ENCODE results near the gene TPM1. TPM values are rescaled to one million over a fixed set of nuclear protein-coding genes. Genes with fewer than 3 reads are reported as not detected.

Gene TPM1
- total RNA-seq, 1 donor from 2014 or later: 106 TPM

DNA sequence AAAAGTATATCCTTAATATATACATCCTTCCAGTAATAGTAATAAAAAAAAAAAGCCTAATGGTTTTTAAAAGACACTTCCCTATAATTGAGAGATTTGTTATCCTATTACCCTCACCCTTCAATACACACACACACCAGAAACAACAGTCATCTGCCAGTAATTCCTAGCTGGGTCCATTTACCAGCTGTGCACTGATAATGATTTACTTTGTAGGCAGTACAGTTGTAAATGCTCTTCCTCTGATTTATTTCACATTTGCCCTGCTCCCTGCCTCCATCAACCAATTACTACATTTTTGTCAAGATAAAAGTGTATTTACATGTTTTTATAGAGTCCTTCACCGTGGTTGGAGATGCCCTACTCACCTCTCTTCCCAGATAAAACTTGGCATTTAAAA, 12.4 kb downstream of the TPM1 start:
- H3K9me3 Mint-ChIP-seq (ENCODE audit: unreplicated experiment): no peaks in the 10 kb centered on the region
- H3K4me3 Mint-ChIP-seq (ENCODE audit: unreplicated experiment): no peak overlapping the region
- peaks cover 15% of the 10 kb centered on the region for H3K4me1 Mint-ChIP-seq (ENCODE audit: unreplicated experiment)
- H3K27me3 Mint-ChIP-seq (ENCODE audit: unreplicated experiment): no peaks in the 10 kb centered on the region
- TF ChIP-seq, protein P1, sequence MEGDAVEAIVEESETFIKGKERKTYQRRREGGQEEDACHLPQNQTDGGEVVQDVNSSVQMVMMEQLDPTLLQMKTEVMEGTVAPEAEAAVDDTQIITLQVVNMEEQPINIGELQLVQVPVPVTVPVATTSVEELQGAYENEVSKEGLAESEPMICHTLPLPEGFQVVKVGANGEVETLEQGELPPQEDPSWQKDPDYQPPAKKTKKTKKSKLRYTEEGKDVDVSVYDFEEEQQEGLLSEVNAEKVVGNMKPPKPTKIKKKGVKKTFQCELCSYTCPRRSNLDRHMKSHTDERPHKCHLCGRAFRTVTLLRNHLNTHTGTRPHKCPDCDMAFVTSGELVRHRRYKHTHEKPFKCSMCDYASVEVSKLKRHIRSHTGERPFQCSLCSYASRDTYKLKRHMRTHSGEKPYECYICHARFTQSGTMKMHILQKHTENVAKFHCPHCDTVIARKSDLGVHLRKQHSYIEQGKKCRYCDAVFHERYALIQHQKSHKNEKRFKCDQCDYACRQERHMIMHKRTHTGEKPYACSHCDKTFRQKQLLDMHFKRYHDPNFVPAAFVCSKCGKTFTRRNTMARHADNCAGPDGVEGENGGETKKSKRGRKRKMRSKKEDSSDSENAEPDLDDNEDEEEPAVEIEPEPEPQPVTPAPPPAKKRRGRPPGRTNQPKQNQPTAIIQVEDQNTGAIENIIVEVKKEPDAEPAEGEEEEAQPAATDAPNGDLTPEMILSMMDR (IDR thresholded peaks at IDR 0.05; ENCODE audit: unreplicated experiment): no peak
- DNase-seq (ENCODE audit: low spot score): no peak
- H3K27ac Mint-ChIP-seq (ENCODE audit: unreplicated experiment): no peak overlapping the region
- H3K36me3 Mint-ChIP-seq (ENCODE audit: low read depth, unreplicated experiment): peaks cover 8% of the 10 kb centered on the region

DNA sequence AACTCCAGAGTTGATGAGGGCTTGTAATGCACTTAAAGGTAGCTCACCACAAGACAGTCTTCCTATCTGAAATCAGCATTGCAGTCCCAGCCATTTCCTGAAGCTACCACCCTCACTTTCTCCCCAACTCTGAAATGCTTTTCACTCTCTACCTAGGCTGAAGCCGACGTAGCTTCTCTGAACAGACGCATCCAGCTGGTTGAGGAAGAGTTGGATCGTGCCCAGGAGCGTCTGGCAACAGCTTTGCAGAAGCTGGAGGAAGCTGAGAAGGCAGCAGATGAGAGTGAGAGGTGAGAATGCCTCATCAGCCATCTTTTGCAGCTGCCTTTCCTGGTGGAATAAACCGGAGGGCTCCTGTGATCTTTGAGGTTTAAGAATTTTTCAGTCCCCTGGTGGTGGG, 14.3 kb downstream of the TPM1 start:
- no peak for DNase-seq (ENCODE audit: low spot score)
- Mint-ChIP-seq H3K27me3 (ENCODE audit: unreplicated experiment) (no peaks in the 10 kb centered on the region), H3K9me3 (ENCODE audit: unreplicated experiment) (no peaks in the 10 kb centered on the region), H3K36me3 (ENCODE audit: low read depth, unreplicated experiment) (peaks cover 19% of the 10 kb centered on the region), H3K4me1 (ENCODE audit: unreplicated experiment) (peaks cover 15% of the 10 kb centered on the region), H3K27ac (ENCODE audit: unreplicated experiment) (no peak overlapping the region), H3K4me3 (ENCODE audit: unreplicated experiment) (no peak overlapping the region)
- TF ChIP-seq, protein P1 (IDR thresholded peaks at IDR 0.05; ENCODE audit: unreplicated experiment): no peak

DNA sequence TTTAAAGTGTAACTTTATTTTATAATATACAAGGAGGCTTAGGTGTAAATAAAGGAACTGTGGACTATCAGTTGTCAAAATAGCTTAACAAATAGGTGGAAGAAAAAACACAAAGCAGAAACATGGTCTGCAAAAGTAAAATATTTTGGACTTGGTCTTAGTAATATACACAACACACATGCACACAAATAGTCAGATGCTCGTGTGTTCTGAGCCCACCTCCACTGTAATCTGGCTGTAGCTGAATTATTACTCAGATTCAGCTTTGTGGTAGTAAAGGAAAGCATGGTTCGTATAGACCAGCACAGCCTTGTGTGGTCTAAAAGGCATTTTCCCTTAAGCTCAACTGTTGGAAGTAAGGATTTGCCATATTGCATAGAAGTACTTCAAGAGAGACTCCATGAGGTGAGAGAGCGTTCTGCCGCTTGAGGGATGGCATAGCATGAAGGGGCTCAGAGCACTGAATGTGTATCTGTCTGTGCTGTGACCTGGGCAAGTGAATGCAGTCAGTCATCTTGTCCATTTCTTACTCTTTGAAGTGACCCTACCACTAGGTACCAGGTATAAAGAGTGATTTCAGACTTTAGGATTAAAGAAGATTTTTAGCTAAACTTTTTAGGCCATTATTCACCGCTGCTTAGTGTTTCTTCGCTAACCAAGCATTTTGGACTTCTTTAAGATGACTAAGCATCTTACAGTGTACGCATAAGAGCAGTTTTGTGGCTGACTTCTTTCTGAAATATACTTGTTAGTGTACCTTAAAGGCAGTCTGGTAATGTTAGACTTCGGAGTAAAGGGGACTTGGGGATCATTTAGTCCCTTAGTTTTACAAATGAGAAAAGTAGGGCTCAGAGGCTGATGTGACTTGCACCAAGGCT, 15.2 kb downstream of the TPM1 start:
- H3K4me3 Mint-ChIP-seq (ENCODE audit: unreplicated experiment): no peak overlapping the region
- peaks cover 19% of the 10 kb centered on the region for H3K36me3 Mint-ChIP-seq (ENCODE audit: low read depth, unreplicated experiment)
- H3K27ac Mint-ChIP-seq (ENCODE audit: unreplicated experiment): no peak overlapping the region
- H3K27me3 Mint-ChIP-seq (ENCODE audit: unreplicated experiment): no peaks in the 10 kb centered on the region
- TF ChIP-seq, protein P1 (IDR thresholded peaks at IDR 0.05; ENCODE audit: unreplicated experiment): no peak
- no peaks in the 10 kb centered on the region for H3K9me3 Mint-ChIP-seq (ENCODE audit: unreplicated experiment)
- peaks cover 12% of the 10 kb centered on the region for H3K4me1 Mint-ChIP-seq (ENCODE audit: unreplicated experiment)
- no peak for DNase-seq (ENCODE audit: low spot score)

DNA sequence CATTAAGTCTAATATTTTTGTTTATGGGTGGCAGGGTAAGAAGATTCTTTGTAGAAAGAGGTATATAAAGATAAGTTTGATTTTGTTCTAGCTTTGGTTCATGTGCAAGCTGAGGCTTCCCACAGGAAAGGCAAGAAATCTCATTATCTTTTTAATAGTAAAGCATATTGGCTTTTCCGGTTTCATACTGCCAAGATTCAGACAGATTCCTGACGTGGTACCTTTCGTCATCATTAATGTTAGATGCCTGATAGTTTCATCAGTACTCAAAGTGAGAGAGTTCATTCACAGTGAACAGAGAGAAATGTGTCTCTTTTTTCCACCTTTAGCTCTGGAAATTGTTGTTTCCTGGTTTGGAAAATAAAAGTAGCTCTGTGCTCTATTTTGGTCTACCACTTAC, 16.5 kb downstream of the TPM1 start:
- Mint-ChIP-seq H3K36me3 (ENCODE audit: low read depth, unreplicated experiment) (peaks cover 23% of the 10 kb centered on the region), H3K27ac (ENCODE audit: unreplicated experiment) (no peak overlapping the region), H3K27me3 (ENCODE audit: unreplicated experiment) (no peaks in the 10 kb centered on the region), H3K4me1 (ENCODE audit: unreplicated experiment) (peaks cover 12% of the 10 kb centered on the region), H3K4me3 (ENCODE audit: unreplicated experiment) (no peak overlapping the region), H3K9me3 (ENCODE audit: unreplicated experiment) (no peaks in the 10 kb centered on the region)
- DNase-seq (ENCODE audit: low spot score): no peak
- TF ChIP-seq, protein P1 (IDR thresholded peaks at IDR 0.05; ENCODE audit: unreplicated experiment): no peak

DNA sequence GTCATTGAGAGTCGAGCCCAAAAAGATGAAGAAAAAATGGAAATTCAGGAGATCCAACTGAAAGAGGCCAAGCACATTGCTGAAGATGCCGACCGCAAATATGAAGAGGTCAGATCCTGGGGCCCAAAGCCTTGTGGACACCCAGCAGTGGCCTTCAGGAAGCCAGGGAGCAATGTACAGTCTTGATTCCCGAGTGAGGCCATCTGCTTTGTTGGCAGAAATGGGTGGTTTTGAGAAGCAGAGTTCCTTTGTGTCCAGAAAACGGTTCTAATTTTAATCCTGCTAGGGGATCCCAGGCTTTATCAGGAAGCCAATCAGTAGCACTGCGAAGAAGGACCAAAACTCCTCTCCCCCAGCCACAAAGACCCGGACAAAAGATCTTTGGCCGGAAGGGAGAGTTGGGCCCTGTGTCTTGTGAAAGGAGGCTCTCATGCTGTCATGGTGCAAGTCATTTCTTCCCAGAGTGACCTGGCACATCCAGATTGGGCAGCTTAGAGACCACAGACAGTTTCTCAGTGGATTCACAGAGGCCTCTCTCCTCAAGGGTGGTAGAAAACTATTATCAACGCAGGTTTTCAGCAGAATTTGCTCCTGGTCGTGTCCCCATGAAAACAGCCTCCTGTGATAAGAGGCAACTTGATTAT, 17.1 kb downstream of the TPM1 start:
- H3K36me3 Mint-ChIP-seq (ENCODE audit: low read depth, unreplicated experiment): peaks cover 24% of the 10 kb centered on the region

More for the DNA sequence above, 17.1 kb downstream of the TPM1 start:
- Mint-ChIP-seq H3K4me1 (ENCODE audit: unreplicated experiment) (peaks cover 8% of the 10 kb centered on the region), H3K27me3 (ENCODE audit: unreplicated experiment) (no peaks in the 10 kb centered on the region), H3K27ac (ENCODE audit: unreplicated experiment) (no peak overlapping the region), H3K4me3 (ENCODE audit: unreplicated experiment) (no peak overlapping the region), H3K9me3 (ENCODE audit: unreplicated experiment) (no peaks in the 10 kb centered on the region)
- TF ChIP-seq, protein P1 (IDR thresholded peaks at IDR 0.05; ENCODE audit: unreplicated experiment): no peak
- no peak for DNase-seq (ENCODE audit: low spot score)

Data from endothelial cell (in vitro differentiated cells).